ENCODE data around the gene HOPX.
"Not testable (repeated sequence)": the region's sequence is repeated elsewhere in the genome, so short reads cannot be mapped to it uniquely, and the experiment has no call there.

The HOPX gene

GRCh38 chr4:56671860-56672259, 9.2 kb downstream of the HOPX start:
- H3K4me3 ChIP-seq (ENCODE audit: low read depth, low read length), result no peak overlapping the region
- TF ChIP-seq POLR2A (IDR thresholded peaks at IDR 0.05; ENCODE audit: extremely low read depth, insufficient read length), result no peak
- no peak for TF ChIP-seq MAX (IDR thresholded peaks at IDR 0.05; ENCODE audit: low read depth, low read length)
- no peak for TF ChIP-seq MYC (IDR thresholded peaks at IDR 0.05; ENCODE audit: low read depth, low read length)
- no peak for TF ChIP-seq CTCF (IDR thresholded peaks at IDR 0.05; ENCODE audit: low read depth, low read length)
- no peak for DNase-seq (ENCODE audit: low read depth)

- TF ChIP-seq CTCF (IDR thresholded peaks at IDR 0.05; ENCODE audit: low read depth, low read length) (no peak), POLR2A (IDR thresholded peaks at IDR 0.05; ENCODE audit: extremely low read depth, insufficient read length) (no peak), MYC (IDR thresholded peaks at IDR 0.05; ENCODE audit: low read depth, low read length) (no peak), MAX (IDR thresholded peaks at IDR 0.05; ENCODE audit: low read depth, low read length) (no peak)
- H3K4me3 ChIP-seq (ENCODE audit: low read depth, low read length), result no peak overlapping the region
- DNase-seq (ENCODE audit: low read depth), result no peak
Observed at GRCh38 chr4:56671373-56671772, 9.7 kb downstream of the HOPX start.

GRCh38 chr4:56668267-56668666, 12.8 kb downstream of the HOPX start:
- TF ChIP-seq MAX (IDR thresholded peaks at IDR 0.05; ENCODE audit: low read depth, low read length) (no peak), CTCF (IDR thresholded peaks at IDR 0.05; ENCODE audit: low read depth, low read length) (peak; percentile 8)
- H3K4me3 ChIP-seq (ENCODE audit: low read depth, low read length), result no peak overlapping the region
- DNase-seq (ENCODE audit: low read depth), result no peak

GRCh38 chr4:56667396-56667795, 13.7 kb downstream of the HOPX start:
- not testable (repeated sequence) for DNase-seq (ENCODE audit: low read depth); H3K4me3 ChIP-seq (ENCODE audit: low read depth, low read length)

GRCh38 chr4:56666279-56666678, 14.8 kb downstream of the HOPX start:
- no peak for DNase-seq (ENCODE audit: low read depth)
- no peak for TF ChIP-seq MYC (IDR thresholded peaks at IDR 0.05; ENCODE audit: low read depth, low read length)
- no peak for TF ChIP-seq MAX (IDR thresholded peaks at IDR 0.05; ENCODE audit: low read depth, low read length)
- no peak for TF ChIP-seq CTCF (IDR thresholded peaks at IDR 0.05; ENCODE audit: low read depth, low read length)
- no peak for TF ChIP-seq POLR2A (IDR thresholded peaks at IDR 0.05; ENCODE audit: extremely low read depth, insufficient read length)
- no peak overlapping the region for H3K4me3 ChIP-seq (ENCODE audit: low read depth, low read length)

- H3K4me3 ChIP-seq (ENCODE audit: low read depth, low read length), result no peak overlapping the region
- no peak for DNase-seq (ENCODE audit: low read depth)
- TF ChIP-seq MAX (IDR thresholded peaks at IDR 0.05; ENCODE audit: low read depth, low read length), result no peak
- TF ChIP-seq MYC (IDR thresholded peaks at IDR 0.05; ENCODE audit: low read depth, low read length), result no peak
- no peak for TF ChIP-seq CTCF (IDR thresholded peaks at IDR 0.05; ENCODE audit: low read depth, low read length)
- no peak for TF ChIP-seq POLR2A (IDR thresholded peaks at IDR 0.05; ENCODE audit: extremely low read depth, insufficient read length)
Observed at GRCh38 chr4:56665781-56666180, 15.3 kb downstream of the HOPX start.

Measured in NB4 (cell line).